Fibroblast of skin of left biceps (primary cell): ENCODE results near the gene GNS.

Experiments used
- DNase-seq, 2 experiments: peaks; one replicate each; pipeline ENCODE4 v3.0.0-alpha.2; 2013; ENCODE audit warnings: low read depth in 2 of 2

The GNS gene

GRCh38 chr12:64675795-64676194, 83.4 kb downstream of the GNS start:
- no peak for DNase-seq

- DNase-seq = no peak
These were observed 84.8 kb downstream of the GNS start for GRCh38 chr12:64674367-64674922.

DNA sequence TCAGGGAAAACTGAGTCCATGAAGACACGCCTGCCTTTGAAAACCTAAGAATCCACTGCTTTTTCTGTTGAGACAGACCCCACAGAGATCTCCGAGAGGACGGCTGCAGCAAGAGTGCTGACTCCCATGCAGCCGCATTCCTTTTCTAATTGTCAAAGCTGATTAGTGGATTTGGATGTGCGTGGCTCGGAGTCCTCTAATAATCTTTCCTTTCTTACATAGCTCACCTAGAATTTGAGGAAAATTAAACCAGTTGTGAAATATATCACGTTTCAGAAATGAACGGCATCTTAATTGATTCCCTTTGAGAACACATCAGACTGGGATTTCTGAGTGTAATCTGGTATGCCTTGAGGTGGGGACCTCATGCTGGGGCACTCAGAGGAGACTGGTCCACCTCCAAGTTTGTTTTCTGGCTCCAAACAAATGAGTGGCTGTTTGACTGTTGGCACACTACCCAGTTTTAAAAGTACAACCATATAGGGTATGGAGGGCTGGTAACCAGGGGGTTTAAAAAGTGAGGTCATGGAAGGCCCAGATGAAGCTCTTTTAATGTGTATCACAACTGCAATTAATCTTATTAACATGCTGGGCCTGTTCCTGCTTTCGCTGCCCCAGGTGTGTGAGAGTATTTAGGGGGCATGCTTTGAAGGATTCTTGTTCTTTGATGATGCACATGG, 85.6 kb downstream of the GNS start:
- peak; percentile 37 to 47 for DNase-seq

GRCh38 chr12:64672925-64673409, 86.2 kb downstream of the GNS start:
- no peak for DNase-seq

- no peak for DNase-seq
These were observed 87.5 kb downstream of the GNS start for GRCh38 chr12:64671681-64672080.

- DNase-seq = no peak
These were observed 88.1 kb downstream of the GNS start for GRCh38 chr12:64670919-64671639.

DNA sequence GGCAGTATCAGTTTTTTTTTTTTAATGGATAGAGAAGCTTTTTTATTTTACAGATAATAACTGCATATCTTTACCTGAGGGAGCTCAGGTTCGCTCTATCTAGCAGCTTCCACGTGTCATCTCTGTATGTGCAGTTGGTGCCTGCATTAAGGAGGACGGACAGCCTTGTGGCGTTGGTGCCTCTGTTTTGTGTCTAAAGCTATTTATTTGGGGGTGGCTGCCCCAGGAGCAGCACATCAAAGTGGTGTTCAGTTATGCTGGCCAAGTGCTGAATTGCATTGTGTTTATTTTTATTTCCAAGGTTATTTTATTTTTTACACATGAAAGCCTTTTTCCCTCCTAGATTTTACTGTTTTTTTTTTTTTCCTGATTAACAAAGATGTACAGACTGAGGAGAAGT, 89.2 kb downstream of the GNS start:
- no peak for DNase-seq

- no peak for DNase-seq
These were observed 89.8 kb downstream of the GNS start for GRCh38 chr12:64669270-64669842.

- no peak for DNase-seq
These were observed 91.4 kb downstream of the GNS start for GRCh38 chr12:64667793-64668192.

- DNase-seq = no peak
These were observed 92.9 kb downstream of the GNS start for GRCh38 chr12:64666054-64666914.

GRCh38 chr12:64665514-64665913, 93.7 kb downstream of the GNS start:
- no peak for DNase-seq
